ENCODE results near the gene FAM13A. TPM values are rescaled to one million over a fixed set of nuclear protein-coding genes. Genes with fewer than 3 reads are reported as not detected.

The FAM13A gene
- total and polyA plus RNA-seq, 8 donors: 6.0 to 132 (median 45.7) TPM

- 92 to 98% (median 96%) methylated on average over 3 of the region's 3 CpGs for WGBS, 5 donors
- intact Hi-C loops (cut with DNase I; ENCODE audit: low total_unique reads): no loop called here
- TF ChIP-seq, protein P1, sequence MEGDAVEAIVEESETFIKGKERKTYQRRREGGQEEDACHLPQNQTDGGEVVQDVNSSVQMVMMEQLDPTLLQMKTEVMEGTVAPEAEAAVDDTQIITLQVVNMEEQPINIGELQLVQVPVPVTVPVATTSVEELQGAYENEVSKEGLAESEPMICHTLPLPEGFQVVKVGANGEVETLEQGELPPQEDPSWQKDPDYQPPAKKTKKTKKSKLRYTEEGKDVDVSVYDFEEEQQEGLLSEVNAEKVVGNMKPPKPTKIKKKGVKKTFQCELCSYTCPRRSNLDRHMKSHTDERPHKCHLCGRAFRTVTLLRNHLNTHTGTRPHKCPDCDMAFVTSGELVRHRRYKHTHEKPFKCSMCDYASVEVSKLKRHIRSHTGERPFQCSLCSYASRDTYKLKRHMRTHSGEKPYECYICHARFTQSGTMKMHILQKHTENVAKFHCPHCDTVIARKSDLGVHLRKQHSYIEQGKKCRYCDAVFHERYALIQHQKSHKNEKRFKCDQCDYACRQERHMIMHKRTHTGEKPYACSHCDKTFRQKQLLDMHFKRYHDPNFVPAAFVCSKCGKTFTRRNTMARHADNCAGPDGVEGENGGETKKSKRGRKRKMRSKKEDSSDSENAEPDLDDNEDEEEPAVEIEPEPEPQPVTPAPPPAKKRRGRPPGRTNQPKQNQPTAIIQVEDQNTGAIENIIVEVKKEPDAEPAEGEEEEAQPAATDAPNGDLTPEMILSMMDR (IDR thresholded peaks at IDR 0.05): no peak
- no peak for TF ChIP-seq POLR2AphosphoS5 (IDR thresholded peaks at IDR 0.05)
- TF ChIP-seq POLR2A (IDR thresholded peaks at IDR 0.05): no peak
- no peak for TF ChIP-seq EP300 (IDR thresholded peaks at IDR 0.05)
- Histone ChIP-seq H3K27ac (no peak overlapping the region), H3K4me3 (no peak overlapping the region), H3K27me3 (no peaks in the 10 kb centered on the region), H3K36me3 (no peaks in the 10 kb centered on the region), H3K9me3 (no peaks in the 10 kb centered on the region), H3K4me1 (peaks cover 0 to 29% (median 14%) of the 10 kb centered on the region in 4 donors)
- DNase-seq: no peak
Observed at GRCh38 chr4:88868510-88868909, 188.5 kb downstream of the FAM13A start.

DNA sequence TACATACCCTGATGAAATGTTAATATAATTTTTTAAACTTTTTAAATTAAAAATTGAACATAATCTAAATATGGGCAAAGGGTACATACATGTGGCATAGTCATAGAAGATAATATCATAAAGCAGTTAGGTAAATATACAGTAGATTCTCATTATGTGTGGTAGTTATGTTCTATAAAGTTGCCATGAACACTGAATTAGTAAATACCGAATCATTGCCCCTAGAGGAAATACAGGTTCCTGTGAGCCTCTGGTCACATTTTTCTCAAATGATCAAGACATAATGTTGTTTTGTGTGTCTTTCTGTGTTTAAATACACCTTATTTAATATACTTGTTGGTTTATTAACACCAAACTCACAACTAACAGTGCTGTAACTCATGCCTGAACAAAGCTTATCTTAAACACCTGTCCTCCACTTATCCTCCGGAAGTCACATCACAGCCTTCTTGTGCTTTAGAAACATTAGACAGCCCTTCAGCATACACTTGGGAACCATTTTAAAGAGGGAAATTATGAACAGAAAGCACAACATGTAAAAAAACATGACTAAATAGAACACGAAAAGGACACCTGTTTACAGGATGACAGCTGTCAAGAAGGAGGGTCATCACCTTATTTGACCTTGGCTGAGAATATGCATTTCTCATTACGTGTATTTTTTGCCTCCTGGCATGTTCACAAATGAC lies 190.0 kb downstream of the FAM13A start:
- TF ChIP-seq, protein P1 (IDR thresholded peaks at IDR 0.05): no peak
- TF ChIP-seq EP300 (IDR thresholded peaks at IDR 0.05) (no peak), POLR2A (IDR thresholded peaks at IDR 0.05) (no peak), POLR2AphosphoS5 (IDR thresholded peaks at IDR 0.05) (no peak)
- Histone ChIP-seq H3K36me3 (no peaks in the 10 kb centered on the region), H3K27ac (no peak overlapping the region), H3K4me3 (no peak overlapping the region), H3K9me3 (no peaks in the 10 kb centered on the region), H3K27me3 (no peaks in the 10 kb centered on the region), H3K4me1 (peaks cover 0 to 29% (median 14%) of the 10 kb centered on the region in 4 donors)
- no peak for DNase-seq
- intact Hi-C loops (cut with DNase I; ENCODE audit: low total_unique reads): no loop called here
- 56 to 60% (median 59%) methylated on average over 4 of the region's 4 CpGs for WGBS, 5 donors

- peak in 1 of 3 donors; percentile 11 for TF ChIP-seq POLR2AphosphoS5 (IDR thresholded peaks at IDR 0.05)
- no peak for TF ChIP-seq POLR2A (IDR thresholded peaks at IDR 0.05)
- Histone ChIP-seq H3K27me3 (no peaks in the 10 kb centered on the region), H3K4me3 (no peak overlapping the region), H3K4me1 (peaks cover 0 to 37% (median 16%) of the 10 kb centered on the region in 4 donors), H3K27ac (no peak overlapping the region), H3K36me3 (no peaks in the 10 kb centered on the region), H3K9me3 (no peaks in the 10 kb centered on the region)
- intact Hi-C loops (cut with DNase I; ENCODE audit: low total_unique reads): no loop called here
- DNase-seq: no peak
- 62 to 71% (median 69%) methylated on average over 6 of the region's 6 CpGs for WGBS, 5 donors
Observed at GRCh38 chr4:88865466-88865865, 191.5 kb downstream of the FAM13A start.

DNA sequence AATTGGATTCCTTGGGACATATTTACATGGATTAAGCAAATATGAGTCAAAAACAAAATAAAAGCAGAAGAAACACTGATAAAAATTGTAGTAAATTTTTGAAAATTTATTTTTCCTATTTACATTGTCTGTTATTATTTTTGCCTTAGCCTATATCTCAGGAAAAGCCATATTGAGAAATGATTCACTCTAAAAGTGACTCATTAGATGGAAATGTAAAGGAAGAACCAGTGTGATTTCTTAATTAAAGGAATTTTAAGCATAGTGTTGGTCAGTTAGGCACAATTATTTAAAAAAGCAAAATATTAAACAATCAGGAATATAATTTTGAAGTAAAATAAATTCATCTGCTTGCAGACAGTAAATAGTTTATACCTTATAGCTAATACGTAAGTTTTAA lies 191.9 kb downstream of the FAM13A start:
- WGBS, 5 donors: 80 to 93% (median 85%) methylated on average over 1 of the region's 1 CpG
- DNase-seq: no peak
- Histone ChIP-seq H3K36me3 (no peaks in the 10 kb centered on the region), H3K4me1 (peaks cover 0 to 41% (median 18%) of the 10 kb centered on the region in 4 donors), H3K9me3 (no peaks in the 10 kb centered on the region), H3K27ac (no peak overlapping the region), H3K4me3 (no peak overlapping the region), H3K27me3 (no peaks in the 10 kb centered on the region)
- intact Hi-C loops (cut with DNase I; ENCODE audit: low total_unique reads): no loop called here
- TF ChIP-seq POLR2AphosphoS5 (IDR thresholded peaks at IDR 0.05) (no peak), EP300 (IDR thresholded peaks at IDR 0.05) (no peak), POLR2A (IDR thresholded peaks at IDR 0.05) (no peak)
- TF ChIP-seq, protein P1 (IDR thresholded peaks at IDR 0.05): no peak

GRCh38 chr4:88860586-88860985 lies 196.4 kb downstream of the FAM13A start:
- whole genome bisulfite sequencing, 5 donors: 69 to 94% (median 80%) methylated on average over 1 of the region's 1 CpG
- intact Hi-C loops (cut with DNase I; ENCODE audit: low total_unique reads): no loop called here
- H3K27ac ChIP-seq: peak overlapping the region in 2 of 5 donors; percentile 17 to 23

More at GRCh38 chr4:88860586-88860985, 196.4 kb downstream of the FAM13A start:
- peak in 1 of 2 donors; percentile 65 for DNase-seq
- H3K9me3 ChIP-seq: no peaks in the 10 kb centered on the region
- TF ChIP-seq, protein P1 (IDR thresholded peaks at IDR 0.05): no peak
- peak in 1 of 3 donors; percentile 57 for TF ChIP-seq POLR2AphosphoS5 (IDR thresholded peaks at IDR 0.05)
- H3K4me3 ChIP-seq: no peak overlapping the region
- no peaks in the 10 kb centered on the region for H3K27me3 ChIP-seq
- no peaks in the 10 kb centered on the region for H3K36me3 ChIP-seq
- peaks cover 0 to 31% (median 14%) of the 10 kb centered on the region in 4 donors for H3K4me1 ChIP-seq
